H1 (cell line): Measurements from ENCODE around the gene MRTO4. TPM values are rescaled to one million over a fixed set of nuclear protein-coding genes. Genes with fewer than 3 reads are reported as not detected.

Source experiments
- CBX5 ChIP-seq: fragments of 300-800, 300-1000 bp; sonication (generic); IDR thresholded peaks from 2 replicates; pipeline ENCODE4 v1.7.1; 2016; ENCODE audit warnings: antibody characterized with exemption, low read length, low read depth
- CHD7 ChIP-seq: fragments of 300-600 bp; sonication (generic); IDR thresholded peaks from 2 replicates; pipeline ENCODE4 v1.7.1; 2012; ENCODE audit warnings: low read length, moderate library complexity, mild to moderate bottlenecking, inconsistent platforms; ENCODE audit not compliant: insufficient replicate concordance
- EP300 ChIP-seq, 2 experiments: IDR thresholded peaks; 1 replicate in 1 of 2; 2 replicates in 1 of 2; pipeline ENCODE4 v1.6.1; 2011 to 2012; ENCODE audit warnings: low read depth in 2 of 2, low read length in 2 of 2, mild to moderate bottlenecking in 2 of 2, borderline replicate concordance in 1 of 2, inconsistent platforms in 1 of 2, moderate library complexity in 1 of 2
- HDAC2 ChIP-seq, 2 experiments: fragments of 300-600 bp in 1 of 2; sonication (generic) in 1 of 2; IDR thresholded peaks; 2 replicates each; pipeline ENCODE4 v1.6.1; 2011 to 2012; ENCODE audit warnings: low read depth in 2 of 2, low read length in 2 of 2, mild to moderate bottlenecking in 2 of 2, moderate library complexity in 2 of 2, borderline replicate concordance in 1 of 2, inconsistent platforms in 1 of 2
- RFX5 ChIP-seq: IDR thresholded peaks from 2 replicates; pipeline ENCODE4 v1.6.1; 2011; ENCODE audit warnings: low read depth, low read length, improper control_type of control experiment, borderline replicate concordance
- SIN3A ChIP-seq, 2 experiments: IDR thresholded peaks in 1 of 2; conservative IDR thresholded peaks in 1 of 2; 2 replicates each; pipeline ENCODE4 v1.6.1; 2011 to 2012; ENCODE audit warnings: low read length in 2 of 2, improper control_type of control experiment in 1 of 2, low read depth in 1 of 2, mild to moderate bottlenecking in 1 of 2
- ZNF274 ChIP-seq: IDR thresholded peaks from 2 replicates; pipeline ENCODE4 v1.7.0; 2012; ENCODE audit warnings: low read length, borderline replicate concordance; ENCODE audit errors: extremely low read depth
- polyA plus RNA-seq, 7 experiments: library from polyadenylated mRNA; depleted of rRNA in 3 of 7; stranded (reverse) in 5 of 7; unstranded in 2 of 7; fragments of >200 nt in 5 of 7; fragments of 200-250 nt in 2 of 7; gene quantifications; 1 replicate in 5 of 7; 2 replicates in 1 of 7; 4 replicates in 1 of 7; pipeline versions ENCODE4 v1.2.1 to v1.2.3, GENCODE V29; 2011 to 2013; ENCODE audit warnings: missing spikeins in 2 of 7, mixed read lengths in 2 of 7
- total RNA-seq: library from RNA; stranded (reverse); fragmentation: NEBNext Ultra II Directional; extraction: Animal tissue kit (Norgen Biotek cat#: 25700); gene quantifications from 2 replicates; pipeline ENCODE4 v1.2.1, GENCODE V29; 2021

The MRTO4 gene
- total and polyA plus RNA-seq, 2 of the 8 experiments (the other 6 are each of a cell fraction or from before 2014, with no cell fraction given): 36.9 to 64.3 TPM

- no peak for TF ChIP-seq CHD7
- no peak for TF ChIP-seq ZNF274
- no peak for TF ChIP-seq EP300 (IDR thresholded peaks at IDR 0.05; ENCODE audit: borderline replicate concordance in 1 of 2, low read depth in 2 of 2, low read length in 2 of 2)
- TF ChIP-seq HDAC2 (IDR thresholded peaks at IDR 0.05; ENCODE audit: borderline replicate concordance in 1 of 2, low read depth in 2 of 2, low read length in 2 of 2): no peak
- no peak for TF ChIP-seq RFX5
- TF ChIP-seq SIN3A (conservative IDR thresholded peaks at IDR 0.05 in 1 of 2, IDR thresholded peaks at IDR 0.05 in 1 of 2; ENCODE audit: low read depth in 1 of 2, low read length in 2 of 2): no peak
- no peak for TF ChIP-seq CBX5
These were observed 28.4 kb upstream of the MRTO4 start (continued) for GRCh38 chr1:19222979-19223824.
